A549 (cell line): ENCODE data around the gene CCDC71L. TPM values are rescaled to one million over a fixed set of nuclear protein-coding genes. Genes with fewer than 3 reads are reported as not detected.

Source experiments
- ATAC-seq, 2 experiments: fragments of 200-7000 bp in 1 of 2; fragments of >200 bp in 1 of 2; cut with Nextera tagmentation in 1 of 2; cut with Tn5 transposase in 1 of 2; 3 replicates each; pipeline versions ENCODE4 v1.8.0 to v1.9.1; 2018 to 2020; ENCODE audit warnings: mild to moderate bottlenecking in 1 of 2, moderate library complexity in 1 of 2
- CTCF ChIA-PET: fragments of 300-600 bp; sonication (Branson Sonifier 250); formaldehyde crosslinking; extraction: SDS; loops from one replicate; lab custom pipeline; 2021; ENCODE audit warnings: antibody characterized with exemption, inconsistent platforms; lab: Yijun Ruan, JAX
- POLR2A ChIA-PET: fragments of 350-600 bp; formaldehyde crosslinking; extraction: SDS; loops from one replicate; lab custom pipeline; 2021; ENCODE audit warnings: antibody characterized with exemption, inconsistent platforms; lab: Yijun Ruan, JAX
- DNase-seq, 2 experiments: peaks; one replicate each; pipeline versions ENCODE4 v3.0.0 to v3.0.0-alpha.2; 2011 to 2016; ENCODE audit warnings: low read depth in 1 of 2, low spot score in 1 of 2
- FAIRE-seq: peaks from 2 replicates; lab custom pipeline; 2011; peaks lifted over from hg19 to GRCh38; lab: Jason Lieb, UNC
- H3K27ac ChIP-seq, 2 experiments: fragments of >200 bp; sonication (Bioruptor Twin); formaldehyde crosslinking; 3 replicates each; pipeline ENCODE4 v1.5.1; 2016 to 2017
- H3K4me1 ChIP-seq: fragments of >200 bp; sonication (Bioruptor Twin); formaldehyde crosslinking; 3 replicates; pipeline ENCODE4 v1.6.1; 2016
- H3K4me2 ChIP-seq: fragments of >200 bp; sonication (Bioruptor Twin); formaldehyde crosslinking; 3 replicates; pipeline ENCODE4 v1.6.1; 2016
- H3K4me3 ChIP-seq: fragments of >200 bp; sonication (Bioruptor Twin); formaldehyde crosslinking; 3 replicates; pipeline ENCODE4 v1.5.1; 2016
- H3K9me3 ChIP-seq: fragments of >200 bp; sonication (Bioruptor Twin); formaldehyde crosslinking; 3 replicates; pipeline ENCODE4 v1.6.1; 2016
- CBX2 ChIP-seq: fragments of 200-600 bp; sonication (generic); IDR thresholded peaks from 2 replicates; pipeline ENCODE4 v1.6.1; 2016; ENCODE audit warnings: low read depth, mild to moderate bottlenecking, borderline replicate concordance
- EHF ChIP-seq: fragments of 250-450 bp; sonication (Bioruptor Pico); IDR thresholded peaks from 2 replicates; pipeline ENCODE4 v1.5.0; 2020; ENCODE audit warnings: mild to moderate bottlenecking
- EP300 ChIP-seq, 2 experiments: fragments of >200 bp; sonication (Bioruptor Twin); formaldehyde crosslinking; IDR thresholded peaks; 2 replicates in 1 of 2; 3 replicates in 1 of 2; pipeline ENCODE4 v1.6.1; 2016 to 2017
- KDM1A ChIP-seq: fragments of 200-600 bp; sonication (generic); IDR thresholded peaks from 2 replicates; pipeline ENCODE4 v1.6.1; 2016; ENCODE audit warnings: low read depth, mild to moderate bottlenecking
- NFE2L2 ChIP-seq: fragments of 150-350 bp; conservative IDR thresholded peaks from 2 replicates; pipeline ENCODE4 v1.6.1; 2014; ENCODE audit warnings: low read length
- WGBS: methylation state at CpG from one replicate; pipeline ENCODE4 v1.1.6; 2017; ENCODE audit errors: missing lambda C conversion rate; 5-methylcytosine and 5-hydroxymethylcytosine counted together
- polyA plus RNA-seq, 4 experiments: library from polyadenylated mRNA; depleted of rRNA in 3 of 4; stranded (reverse); fragments of >200 nt; fragmentation: RNase III in 1 of 4; extraction: RNeasy Plus Mini Kit Qiagen cat#74134 plus additional on column Dnase treatment in 1 of 4; gene quantifications; 2 replicates in 3 of 4; 3 replicates in 1 of 4; pipeline ENCODE4 v1.2.3, GENCODE V29; 2011 to 2017
- TF ChIP-seq, protein P1 (sequence below): fragments of 200-600 bp; sonication (generic); IDR thresholded peaks from 2 replicates; pipeline ENCODE4 v1.6.1; 2016; ENCODE audit warnings: antibody characterized with exemption, mild to moderate bottlenecking, moderate library complexity

The CCDC71L gene
- polyA plus RNA-seq, 2 of the 4 experiments (the other 2 are of a cell fraction): 9.1 to 11.4 TPM

DNA sequence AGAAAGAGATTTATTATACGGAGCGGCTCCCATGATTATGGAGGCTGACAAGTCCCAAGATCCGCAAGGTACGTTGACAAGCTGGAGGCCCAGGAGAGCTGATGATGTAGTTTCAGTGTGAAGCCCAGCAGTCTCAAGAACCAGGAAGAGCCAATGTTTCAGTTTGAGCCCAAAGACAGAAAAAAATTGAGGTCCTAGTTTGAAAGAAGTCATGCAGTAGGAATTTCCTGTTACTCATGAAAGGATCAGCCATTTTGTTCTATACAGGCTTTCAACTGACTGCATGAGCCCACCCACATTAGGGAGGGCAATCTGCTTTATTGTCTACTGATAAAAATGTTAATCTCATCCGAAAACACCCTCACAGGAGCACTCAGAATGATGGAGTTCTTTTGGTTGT, 51.5 kb downstream of the CCDC71L start (continued):
- TF ChIP-seq, protein P1, sequence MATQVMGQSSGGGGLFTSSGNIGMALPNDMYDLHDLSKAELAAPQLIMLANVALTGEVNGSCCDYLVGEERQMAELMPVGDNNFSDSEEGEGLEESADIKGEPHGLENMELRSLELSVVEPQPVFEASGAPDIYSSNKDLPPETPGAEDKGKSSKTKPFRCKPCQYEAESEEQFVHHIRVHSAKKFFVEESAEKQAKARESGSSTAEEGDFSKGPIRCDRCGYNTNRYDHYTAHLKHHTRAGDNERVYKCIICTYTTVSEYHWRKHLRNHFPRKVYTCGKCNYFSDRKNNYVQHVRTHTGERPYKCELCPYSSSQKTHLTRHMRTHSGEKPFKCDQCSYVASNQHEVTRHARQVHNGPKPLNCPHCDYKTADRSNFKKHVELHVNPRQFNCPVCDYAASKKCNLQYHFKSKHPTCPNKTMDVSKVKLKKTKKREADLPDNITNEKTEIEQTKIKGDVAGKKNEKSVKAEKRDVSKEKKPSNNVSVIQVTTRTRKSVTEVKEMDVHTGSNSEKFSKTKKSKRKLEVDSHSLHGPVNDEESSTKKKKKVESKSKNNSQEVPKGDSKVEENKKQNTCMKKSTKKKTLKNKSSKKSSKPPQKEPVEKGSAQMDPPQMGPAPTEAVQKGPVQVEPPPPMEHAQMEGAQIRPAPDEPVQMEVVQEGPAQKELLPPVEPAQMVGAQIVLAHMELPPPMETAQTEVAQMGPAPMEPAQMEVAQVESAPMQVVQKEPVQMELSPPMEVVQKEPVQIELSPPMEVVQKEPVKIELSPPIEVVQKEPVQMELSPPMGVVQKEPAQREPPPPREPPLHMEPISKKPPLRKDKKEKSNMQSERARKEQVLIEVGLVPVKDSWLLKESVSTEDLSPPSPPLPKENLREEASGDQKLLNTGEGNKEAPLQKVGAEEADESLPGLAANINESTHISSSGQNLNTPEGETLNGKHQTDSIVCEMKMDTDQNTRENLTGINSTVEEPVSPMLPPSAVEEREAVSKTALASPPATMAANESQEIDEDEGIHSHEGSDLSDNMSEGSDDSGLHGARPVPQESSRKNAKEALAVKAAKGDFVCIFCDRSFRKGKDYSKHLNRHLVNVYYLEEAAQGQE: no peak
- TF ChIP-seq KDM1A: no peak
- no peak for TF ChIP-seq NFE2L2
- no peak for TF ChIP-seq EHF (CRISPR knock-in tag)

DNA sequence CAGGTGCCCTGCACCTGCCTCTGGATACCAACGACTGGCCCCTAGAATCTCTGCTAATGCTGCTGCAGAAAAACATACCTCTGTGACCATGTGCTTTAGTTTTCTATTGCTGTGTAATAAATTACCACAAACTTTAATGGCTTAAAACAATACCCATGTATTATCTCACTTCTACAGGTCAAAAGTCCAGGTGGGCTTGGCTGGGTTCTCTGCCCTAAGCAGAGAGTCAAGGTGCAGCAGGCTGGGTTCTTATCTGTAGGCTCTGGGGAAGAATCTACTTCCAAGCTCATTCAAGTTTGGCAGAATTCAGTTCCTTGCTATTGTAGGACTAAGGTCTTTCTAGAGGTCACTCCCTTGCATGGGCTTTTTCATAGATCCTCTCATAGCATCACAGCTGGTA, 52.3 kb downstream of the CCDC71L start:
- no peaks in the 10 kb centered on the region for H3K4me1 ChIP-seq
- H3K27ac ChIP-seq: no peak overlapping the region
- ChIA-PET POLR2A (no interaction called here), CTCF (interaction anchor here (0.5 to 0.6 kb wide), 2 partner anchors 10 to 51 kb away, joined by 3 read pairs; no protein-coding TSS in a partner anchor)
- ATAC-seq: no peak
- H3K4me3 ChIP-seq: no peak overlapping the region
- 10% methylated on average over 1 of the region's 1 CpG for WGBS
- no peak for DNase-seq
- no peaks in the 10 kb centered on the region for H3K9me3 ChIP-seq
- no peak for FAIRE-seq
- no peak overlapping the region for H3K4me2 ChIP-seq
- TF ChIP-seq CBX2 (no peak), EP300 (IDR thresholded peaks at IDR 0.05) (no peak)
- TF ChIP-seq, all 56 proteins: peak for 0

Other genes starting within 250 kb of the CCDC71L start
- gene PIK3CG, start 204.1 kb upstream of the CCDC71L start, polyA plus RNA-seq (2011; rRNA removed): not detected in 2 replicates
- gene PIK3CG, start 204.1 kb upstream of the CCDC71L start, polyA plus RNA-seq (2017; fragmentation: RNase III; extraction: RNeasy Plus Mini Kit Qiagen cat#74134 plus additional on column Dnase treatment): not detected in 3 replicates